A549 (cell line): ENCODE measurements around the gene CEP112. TPM values are rescaled to one million over a fixed set of nuclear protein-coding genes. Genes with fewer than 3 reads are reported as not detected.

Experiments used
- ATAC-seq, 2 experiments: fragments of 200-7000 bp in 1 of 2; fragments of >200 bp in 1 of 2; cut with Nextera tagmentation in 1 of 2; cut with Tn5 transposase in 1 of 2; 3 replicates each; pipeline versions ENCODE4 v1.8.0 to v1.9.1; 2018 to 2020; ENCODE audit warnings: mild to moderate bottlenecking in 1 of 2, moderate library complexity in 1 of 2
- CTCF ChIA-PET: fragments of 300-600 bp; sonication (Branson Sonifier 250); formaldehyde crosslinking; extraction: SDS; loops from one replicate; lab custom pipeline; 2021; ENCODE audit warnings: antibody characterized with exemption, inconsistent platforms; lab: Yijun Ruan, JAX
- POLR2A ChIA-PET: fragments of 350-600 bp; formaldehyde crosslinking; extraction: SDS; loops from one replicate; lab custom pipeline; 2021; ENCODE audit warnings: antibody characterized with exemption, inconsistent platforms; lab: Yijun Ruan, JAX
- DNase-seq, 2 experiments: peaks; one replicate each; pipeline versions ENCODE4 v3.0.0 to v3.0.0-alpha.2; 2011 to 2016; ENCODE audit warnings: low read depth in 1 of 2, low spot score in 1 of 2
- FAIRE-seq: peaks from 2 replicates; lab custom pipeline; 2011; peaks lifted over from hg19 to GRCh38; lab: Jason Lieb, UNC
- H3K27ac ChIP-seq, 2 experiments: fragments of >200 bp; sonication (Bioruptor Twin); formaldehyde crosslinking; 3 replicates each; pipeline ENCODE4 v1.5.1; 2016 to 2017
- H3K4me1 ChIP-seq: fragments of >200 bp; sonication (Bioruptor Twin); formaldehyde crosslinking; 3 replicates; pipeline ENCODE4 v1.6.1; 2016
- H3K4me2 ChIP-seq: fragments of >200 bp; sonication (Bioruptor Twin); formaldehyde crosslinking; 3 replicates; pipeline ENCODE4 v1.6.1; 2016
- H3K4me3 ChIP-seq: fragments of >200 bp; sonication (Bioruptor Twin); formaldehyde crosslinking; 3 replicates; pipeline ENCODE4 v1.5.1; 2016
- H3K9me3 ChIP-seq: fragments of >200 bp; sonication (Bioruptor Twin); formaldehyde crosslinking; 3 replicates; pipeline ENCODE4 v1.6.1; 2016
- CEBPB ChIP-seq, 2 experiments: fragments of >200 bp in 1 of 2; sonication (Bioruptor Twin) in 1 of 2; formaldehyde crosslinking in 1 of 2; IDR thresholded peaks; 2 replicates each; pipeline ENCODE4 v1.6.1; 2012 to 2016
- ELK1 ChIP-seq: fragments of 150-350 bp; IDR thresholded peaks from 2 replicates; pipeline ENCODE4 v1.6.1; 2014; ENCODE audit warnings: low read depth, mild to moderate bottlenecking, low read length
- ESRRA ChIP-seq: fragments of 150-350 bp; IDR thresholded peaks from 2 replicates; pipeline ENCODE4 v1.6.1; 2014; ENCODE audit warnings: mild to moderate bottlenecking, low read length, borderline replicate concordance
- FOSL2 ChIP-seq, 2 experiments: fragments of 450-650 bp in 1 of 2; fragments of >200 bp in 1 of 2; sonication (Bioruptor Twin) in 1 of 2; formaldehyde crosslinking; IDR thresholded peaks; 2 replicates each; pipeline versions ENCODE4 v1.5.0 to v1.6.1; 2016 to 2020; ENCODE audit warnings: mild to moderate bottlenecking in 1 of 2, moderate library complexity in 1 of 2
- FOXS1 ChIP-seq: fragments of 250-450 bp; sonication (Bioruptor Pico); IDR thresholded peaks from 2 replicates; pipeline ENCODE4 v1.5.0; 2020; ENCODE audit warnings: mild to moderate bottlenecking, moderate library complexity
- HDAC2 ChIP-seq: fragments of 200-600 bp; sonication (generic); IDR thresholded peaks from 2 replicates; pipeline ENCODE4 v1.6.1; 2016
- HEYL ChIP-seq: fragments of 250-450 bp; sonication (Bioruptor Pico); IDR thresholded peaks from 2 replicates; pipeline ENCODE4 v1.8.0; 2021; ENCODE audit warnings: mild to moderate bottlenecking, moderate library complexity
- KDM1A ChIP-seq: fragments of 200-600 bp; sonication (generic); IDR thresholded peaks from 2 replicates; pipeline ENCODE4 v1.6.1; 2016; ENCODE audit warnings: low read depth, mild to moderate bottlenecking
- KDM5A ChIP-seq: fragments of 200-600 bp; sonication (generic); IDR thresholded peaks from 2 replicates; pipeline ENCODE4 v1.6.1; 2016; ENCODE audit warnings: antibody characterized with exemption, mild to moderate bottlenecking
- MAFK ChIP-seq: fragments of 450-650 bp; IDR thresholded peaks from 2 replicates; pipeline ENCODE4 v1.6.1; 2014; ENCODE audit not compliant: partially characterized antibody
- NFE2L2 ChIP-seq: fragments of 150-350 bp; conservative IDR thresholded peaks from 2 replicates; pipeline ENCODE4 v1.6.1; 2014; ENCODE audit warnings: low read length
- NPAS2 ChIP-seq: fragments of 250-450 bp; sonication (Bioruptor Pico); IDR thresholded peaks from 2 replicates; pipeline ENCODE4 v1.8.0; 2022; ENCODE audit warnings: mild to moderate bottlenecking, moderate library complexity, borderline replicate concordance
- POLR2A ChIP-seq: IDR thresholded peaks from 2 replicates; pipeline ENCODE4 v1.6.1; 2012; ENCODE audit warnings: mild to moderate bottlenecking, low read length
- POLR2AphosphoS2 ChIP-seq: conservative IDR thresholded peaks from 2 replicates; pipeline ENCODE4 v1.6.1; 2012; ENCODE audit warnings: low read length, improper control_type of control experiment, inconsistent platforms
- RARB ChIP-seq: fragments of 250-450 bp; sonication (Bioruptor Pico); IDR thresholded peaks from 2 replicates; pipeline ENCODE4 v1.8.0; 2021; ENCODE audit warnings: mild to moderate bottlenecking, moderate library complexity
- RNF2 ChIP-seq: fragments of 200-600 bp; sonication (generic); IDR thresholded peaks from 2 replicates; pipeline ENCODE4 v1.6.1; 2016; ENCODE audit warnings: low read depth, mild to moderate bottlenecking, antibody characterized with exemption, moderate library complexity, borderline replicate concordance
- USF2 ChIP-seq: fragments of 450-650 bp; IDR thresholded peaks from 2 replicates; pipeline ENCODE4 v1.6.1; 2014; ENCODE audit warnings: antibody characterized with exemption
- ZFP36 ChIP-seq: fragments of 450-650 bp; IDR thresholded peaks from 2 replicates; pipeline ENCODE4 v1.6.1; 2014; ENCODE audit warnings: borderline replicate concordance; ENCODE audit not compliant: partially characterized antibody
- ZNF302 ChIP-seq: fragments of 250-450 bp; sonication (Bioruptor Pico); IDR thresholded peaks from 2 replicates; pipeline ENCODE4 v1.9.0; 2021; ENCODE audit warnings: inconsistent platforms, mild to moderate bottlenecking, moderate library complexity
- ZSCAN20 ChIP-seq: fragments of 250-450 bp; sonication (Bioruptor Pico); IDR thresholded peaks from 2 replicates; pipeline ENCODE4 v1.8.0; 2022; ENCODE audit warnings: mild to moderate bottlenecking, moderate library complexity
- WGBS: methylation state at CpG from one replicate; pipeline ENCODE4 v1.1.6; 2017; ENCODE audit errors: missing lambda C conversion rate; 5-methylcytosine and 5-hydroxymethylcytosine counted together
- polyA plus RNA-seq, 4 experiments: library from polyadenylated mRNA; depleted of rRNA in 3 of 4; stranded (reverse); fragments of >200 nt; fragmentation: RNase III in 1 of 4; extraction: RNeasy Plus Mini Kit Qiagen cat#74134 plus additional on column Dnase treatment in 1 of 4; gene quantifications; 2 replicates in 3 of 4; 3 replicates in 1 of 4; pipeline ENCODE4 v1.2.3, GENCODE V29; 2011 to 2017
- TF ChIP-seq, protein P1 (sequence below): IDR thresholded peaks from 2 replicates; pipeline ENCODE4 v1.6.1; 2012
- TF ChIP-seq, protein P2 (sequence below): fragments of >200 bp; sonication (Bioruptor Twin); formaldehyde crosslinking; IDR thresholded peaks from 3 replicates; pipeline ENCODE4 v1.6.1; 2016
- TF ChIP-seq, protein P3 (sequence below): fragments of 200-600 bp; sonication (generic); IDR thresholded peaks from 2 replicates; pipeline ENCODE4 v1.6.1; 2016; ENCODE audit warnings: antibody characterized with exemption, mild to moderate bottlenecking, moderate library complexity

CEP112 gene
- polyA plus RNA-seq, 2 of the 4 experiments (the other 2 are of a cell fraction) = 9.6 to 15.2 TPM

- Histone ChIP-seq H3K4me1 (no peaks in the 10 kb centered on the region), H3K4me3 (no peak overlapping the region), H3K27ac (no peak overlapping the region), H3K4me2 (no peak overlapping the region), H3K9me3 (no peaks in the 10 kb centered on the region)
- 95% methylated on average over 2 of the region's 2 CpGs for WGBS
- TF ChIP-seq NFE2L2 (no peak), RARB (CRISPR knock-in tag) (no peak), CEBPB (IDR thresholded peaks at IDR 0.05) (no peak)
- POLR2A ChIA-PET = no interaction called here
- ATAC-seq = no peak
- FAIRE-seq = no peak
- DNase-seq = no peak
- CTCF ChIA-PET = no interaction called here
Measured at GRCh38 chr17:66114609-66115008, 77.3 kb downstream of the CEP112 start.

DNA sequence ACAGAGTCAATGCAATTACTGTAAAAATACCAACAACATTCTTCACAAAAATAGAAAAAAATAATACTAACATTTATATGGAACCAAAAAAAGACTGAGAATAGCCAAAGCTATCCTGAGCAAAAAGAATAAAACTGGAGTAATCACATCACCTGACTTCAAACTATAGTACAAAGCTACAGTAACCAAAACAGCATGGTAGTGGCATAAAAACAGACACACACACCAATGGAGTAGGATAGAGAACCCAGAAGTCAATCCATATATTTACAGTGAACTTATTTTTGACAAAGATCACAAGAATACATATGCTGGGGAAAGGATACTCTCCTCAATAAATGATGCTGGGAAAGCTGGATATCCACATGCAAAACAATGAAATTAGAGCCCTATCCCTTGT is 84.2 kb downstream of the CEP112 start:
- H3K4me1 ChIP-seq = no peaks in the 10 kb centered on the region
- CTCF ChIA-PET = no interaction called here
- no peak overlapping the region for H3K27ac ChIP-seq
- POLR2A ChIA-PET = no interaction called here
- no peak overlapping the region for H3K4me2 ChIP-seq
- no peak for ATAC-seq
- no peak for DNase-seq
- H3K9me3 ChIP-seq = peaks cover 7% of the 10 kb centered on the region; the same call in 2 of the 3 replicates
- FAIRE-seq = no peak
- TF ChIP-seq ZNF302 (CRISPR knock-in tag) (no peak), ELK1 (no peak), POLR2A (no peak), HDAC2 (no peak), ESRRA (no peak), HEYL (CRISPR knock-in tag) (no peak), ZSCAN20 (CRISPR knock-in tag) (no peak), RARB (CRISPR knock-in tag) (no peak), MAFK (no peak), USF2 (no peak), POLR2AphosphoS2 (no peak), FOSL2 (IDR thresholded peaks at IDR 0.05) (no peak), FOSL2 (CRISPR knock-in tag; IDR thresholded peaks at IDR 0.05) (no peak), NPAS2 (CRISPR knock-in tag) (no peak), ZFP36 (no peak), FOXS1 (CRISPR knock-in tag) (no peak), KDM5A (no peak)
- TF ChIP-seq, protein P1, sequence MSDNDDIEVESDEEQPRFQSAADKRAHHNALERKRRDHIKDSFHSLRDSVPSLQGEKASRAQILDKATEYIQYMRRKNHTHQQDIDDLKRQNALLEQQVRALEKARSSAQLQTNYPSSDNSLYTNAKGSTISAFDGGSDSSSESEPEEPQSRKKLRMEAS = no peak
- TF ChIP-seq, protein P2, sequence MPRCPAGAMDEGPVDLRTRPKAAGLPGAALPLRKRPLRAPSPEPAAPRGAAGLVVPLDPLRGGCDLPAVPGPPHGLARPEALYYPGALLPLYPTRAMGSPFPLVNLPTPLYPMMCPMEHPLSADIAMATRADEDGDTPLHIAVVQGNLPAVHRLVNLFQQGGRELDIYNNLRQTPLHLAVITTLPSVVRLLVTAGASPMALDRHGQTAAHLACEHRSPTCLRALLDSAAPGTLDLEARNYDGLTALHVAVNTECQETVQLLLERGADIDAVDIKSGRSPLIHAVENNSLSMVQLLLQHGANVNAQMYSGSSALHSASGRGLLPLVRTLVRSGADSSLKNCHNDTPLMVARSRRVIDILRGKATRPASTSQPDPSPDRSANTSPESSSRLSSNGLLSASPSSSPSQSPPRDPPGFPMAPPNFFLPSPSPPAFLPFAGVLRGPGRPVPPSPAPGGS = no peak
- H3K4me3 ChIP-seq = no peak overlapping the region

DNA sequence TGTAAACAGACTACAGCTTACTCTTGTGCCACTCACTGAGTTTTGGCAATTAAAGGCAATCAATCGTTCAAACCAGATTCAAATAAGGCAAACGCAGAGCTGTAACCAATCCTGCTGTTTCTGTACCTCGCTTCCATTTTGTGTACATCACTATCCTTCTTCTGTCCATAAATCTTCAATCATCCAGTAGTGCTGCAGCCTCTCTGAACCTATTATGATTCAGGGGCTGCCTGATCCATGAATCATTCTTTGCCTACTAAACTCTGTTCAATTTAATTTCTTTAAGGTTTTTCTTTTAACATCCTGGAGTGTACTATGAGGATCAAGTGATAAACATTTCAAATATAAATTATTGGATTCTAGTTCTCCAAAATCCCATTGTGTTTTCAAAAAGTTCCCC is 93.9 kb downstream of the CEP112 start:
- DNase-seq (no peak), ATAC-seq (no peak), FAIRE-seq (peak; percentile 65)
- ChIA-PET CTCF (no interaction called here), POLR2A (no interaction called here)
- H3K4me3 ChIP-seq = no peak overlapping the region
- no peaks in the 10 kb centered on the region for H3K4me1 ChIP-seq
- no peak overlapping the region for H3K4me2 ChIP-seq
- no peaks in the 10 kb centered on the region for H3K9me3 ChIP-seq
- 77% methylated on average over 3 of the region's 3 CpGs for WGBS
- no peak overlapping the region for H3K27ac ChIP-seq
- TF ChIP-seq NPAS2 (CRISPR knock-in tag) = no peak
- no peak for TF ChIP-seq FOSL2 (IDR thresholded peaks at IDR 0.05)
- no peak for TF ChIP-seq FOSL2 (CRISPR knock-in tag; IDR thresholded peaks at IDR 0.05)
- no peak for TF ChIP-seq RNF2
- TF ChIP-seq KDM1A = no peak
- TF ChIP-seq, protein P3, sequence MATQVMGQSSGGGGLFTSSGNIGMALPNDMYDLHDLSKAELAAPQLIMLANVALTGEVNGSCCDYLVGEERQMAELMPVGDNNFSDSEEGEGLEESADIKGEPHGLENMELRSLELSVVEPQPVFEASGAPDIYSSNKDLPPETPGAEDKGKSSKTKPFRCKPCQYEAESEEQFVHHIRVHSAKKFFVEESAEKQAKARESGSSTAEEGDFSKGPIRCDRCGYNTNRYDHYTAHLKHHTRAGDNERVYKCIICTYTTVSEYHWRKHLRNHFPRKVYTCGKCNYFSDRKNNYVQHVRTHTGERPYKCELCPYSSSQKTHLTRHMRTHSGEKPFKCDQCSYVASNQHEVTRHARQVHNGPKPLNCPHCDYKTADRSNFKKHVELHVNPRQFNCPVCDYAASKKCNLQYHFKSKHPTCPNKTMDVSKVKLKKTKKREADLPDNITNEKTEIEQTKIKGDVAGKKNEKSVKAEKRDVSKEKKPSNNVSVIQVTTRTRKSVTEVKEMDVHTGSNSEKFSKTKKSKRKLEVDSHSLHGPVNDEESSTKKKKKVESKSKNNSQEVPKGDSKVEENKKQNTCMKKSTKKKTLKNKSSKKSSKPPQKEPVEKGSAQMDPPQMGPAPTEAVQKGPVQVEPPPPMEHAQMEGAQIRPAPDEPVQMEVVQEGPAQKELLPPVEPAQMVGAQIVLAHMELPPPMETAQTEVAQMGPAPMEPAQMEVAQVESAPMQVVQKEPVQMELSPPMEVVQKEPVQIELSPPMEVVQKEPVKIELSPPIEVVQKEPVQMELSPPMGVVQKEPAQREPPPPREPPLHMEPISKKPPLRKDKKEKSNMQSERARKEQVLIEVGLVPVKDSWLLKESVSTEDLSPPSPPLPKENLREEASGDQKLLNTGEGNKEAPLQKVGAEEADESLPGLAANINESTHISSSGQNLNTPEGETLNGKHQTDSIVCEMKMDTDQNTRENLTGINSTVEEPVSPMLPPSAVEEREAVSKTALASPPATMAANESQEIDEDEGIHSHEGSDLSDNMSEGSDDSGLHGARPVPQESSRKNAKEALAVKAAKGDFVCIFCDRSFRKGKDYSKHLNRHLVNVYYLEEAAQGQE = no peak
